Ishikawa (cell line): Measurements from ENCODE around the gene ZNF354C.

Source experiments
- CEBPB ChIP-seq: IDR thresholded peaks from 2 replicates; pipeline ENCODE4 v1.6.1; 2012
- EP300 ChIP-seq: IDR thresholded peaks from 2 replicates; pipeline ENCODE4 v1.6.1; 2012; ENCODE audit warnings: borderline replicate concordance
- FOXM1 ChIP-seq: IDR thresholded peaks from 2 replicates; pipeline ENCODE4 v1.6.1; 2012; ENCODE audit warnings: low read depth, borderline replicate concordance
- MAX ChIP-seq: IDR thresholded peaks from 2 replicates; pipeline ENCODE4 v1.6.1; 2012
- RAD21 ChIP-seq: IDR thresholded peaks from 2 replicates; pipeline ENCODE4 v1.6.1; 2012; ENCODE audit warnings: low read depth
- TCF12 ChIP-seq: IDR thresholded peaks from 2 replicates; pipeline ENCODE4 v1.6.1; 2012; ENCODE audit warnings: low read depth
- ZBTB7A ChIP-seq: IDR thresholded peaks from 2 replicates; pipeline ENCODE4 v1.6.1; 2012; ENCODE audit warnings: low read depth
- TF ChIP-seq, protein P1 (sequence below): IDR thresholded peaks from 2 replicates; pipeline ENCODE4 v1.6.1; 2012
- TF ChIP-seq, protein P2 (sequence below): IDR thresholded peaks from 2 replicates; pipeline ENCODE4 v1.6.1; 2012; ENCODE audit warnings: low read depth, mild to moderate bottlenecking

GRCh38 chr5:179119415-179120170 is 59.4 kb downstream of the ZNF354C start:
- no peak for TF ChIP-seq RAD21
- TF ChIP-seq CEBPB, result no peak
- TF ChIP-seq, protein P1, sequence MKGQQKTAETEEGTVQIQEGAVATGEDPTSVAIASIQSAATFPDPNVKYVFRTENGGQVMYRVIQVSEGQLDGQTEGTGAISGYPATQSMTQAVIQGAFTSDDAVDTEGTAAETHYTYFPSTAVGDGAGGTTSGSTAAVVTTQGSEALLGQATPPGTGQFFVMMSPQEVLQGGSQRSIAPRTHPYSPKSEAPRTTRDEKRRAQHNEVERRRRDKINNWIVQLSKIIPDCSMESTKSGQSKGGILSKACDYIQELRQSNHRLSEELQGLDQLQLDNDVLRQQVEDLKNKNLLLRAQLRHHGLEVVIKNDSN, result no peak
- no peak for TF ChIP-seq EP300
- no peak for TF ChIP-seq FOXM1
- no peak for TF ChIP-seq TCF12
- TF ChIP-seq MAX, result no peak
- TF ChIP-seq, protein P2, sequence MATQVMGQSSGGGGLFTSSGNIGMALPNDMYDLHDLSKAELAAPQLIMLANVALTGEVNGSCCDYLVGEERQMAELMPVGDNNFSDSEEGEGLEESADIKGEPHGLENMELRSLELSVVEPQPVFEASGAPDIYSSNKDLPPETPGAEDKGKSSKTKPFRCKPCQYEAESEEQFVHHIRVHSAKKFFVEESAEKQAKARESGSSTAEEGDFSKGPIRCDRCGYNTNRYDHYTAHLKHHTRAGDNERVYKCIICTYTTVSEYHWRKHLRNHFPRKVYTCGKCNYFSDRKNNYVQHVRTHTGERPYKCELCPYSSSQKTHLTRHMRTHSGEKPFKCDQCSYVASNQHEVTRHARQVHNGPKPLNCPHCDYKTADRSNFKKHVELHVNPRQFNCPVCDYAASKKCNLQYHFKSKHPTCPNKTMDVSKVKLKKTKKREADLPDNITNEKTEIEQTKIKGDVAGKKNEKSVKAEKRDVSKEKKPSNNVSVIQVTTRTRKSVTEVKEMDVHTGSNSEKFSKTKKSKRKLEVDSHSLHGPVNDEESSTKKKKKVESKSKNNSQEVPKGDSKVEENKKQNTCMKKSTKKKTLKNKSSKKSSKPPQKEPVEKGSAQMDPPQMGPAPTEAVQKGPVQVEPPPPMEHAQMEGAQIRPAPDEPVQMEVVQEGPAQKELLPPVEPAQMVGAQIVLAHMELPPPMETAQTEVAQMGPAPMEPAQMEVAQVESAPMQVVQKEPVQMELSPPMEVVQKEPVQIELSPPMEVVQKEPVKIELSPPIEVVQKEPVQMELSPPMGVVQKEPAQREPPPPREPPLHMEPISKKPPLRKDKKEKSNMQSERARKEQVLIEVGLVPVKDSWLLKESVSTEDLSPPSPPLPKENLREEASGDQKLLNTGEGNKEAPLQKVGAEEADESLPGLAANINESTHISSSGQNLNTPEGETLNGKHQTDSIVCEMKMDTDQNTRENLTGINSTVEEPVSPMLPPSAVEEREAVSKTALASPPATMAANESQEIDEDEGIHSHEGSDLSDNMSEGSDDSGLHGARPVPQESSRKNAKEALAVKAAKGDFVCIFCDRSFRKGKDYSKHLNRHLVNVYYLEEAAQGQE, result no peak
- no peak for TF ChIP-seq ZBTB7A
